ENCODE data around the gene UGT2B15. TPM values are rescaled to one million over a fixed set of nuclear protein-coding genes. Genes with fewer than 3 reads are reported as not detected.

Gene UGT2B15
- total RNA-seq, 1 experiment from 2014 or later: 0.32 TPM

GRCh38 chr4:68717999-68718398 is 47.5 kb upstream of the UGT2B15 start:
- POLR2A ChIA-PET: no interaction called here
- no peaks in the 10 kb centered on the region for H3K27me3 Mint-ChIP-seq (ENCODE audit: insufficient read depth, unreplicated experiment)

GRCh38 chr4:68714400-68714799 is 43.9 kb upstream of the UGT2B15 start:
- BruUV-seq (replicated peaks): no TSS peak
- CTCF ChIA-PET: no interaction called here
- Mint-ChIP-seq H3K9me3 (ENCODE audit: unreplicated experiment) (peaks cover 31% of the 10 kb centered on the region), H3K4me3 (ENCODE audit: unreplicated experiment) (no peak overlapping the region), H3K36me3 (ENCODE audit: insufficient read depth, unreplicated experiment) (no peaks in the 10 kb centered on the region), H3K4me1 (ENCODE audit: low read depth, unreplicated experiment) (no peaks in the 10 kb centered on the region), H3K27me3 (ENCODE audit: insufficient read depth, unreplicated experiment) (no peaks in the 10 kb centered on the region), H3K27ac (ENCODE audit: unreplicated experiment) (no peak overlapping the region)
- Histone ChIP-seq H3K4me1 (no peaks in the 10 kb centered on the region; the same call in 1 of the 2 replicates), H3K27me3 (replicated peaks; ENCODE audit: control insufficient read depth, insufficient read depth, low read length) (no peaks in the 10 kb centered on the region), H3K36me3 (ENCODE audit: control insufficient read depth, insufficient read depth, low read length) (no peaks in the 10 kb centered on the region), H3K9me3 (peaks cover 9% of the 10 kb centered on the region; the same call in 1 of the 2 replicates), H3K4me3 (ENCODE audit: low read depth, low read length) (no peak overlapping the region)
- intact Hi-C loops (cut with micrococcal nuclease; ENCODE audit: unreplicated experiment): no loop called here
- POLR2A ChIA-PET: interaction anchor here (1.3 kb wide), 1 partner anchor 18 kb away, joined by 4 read pairs; no protein-coding TSS in a partner anchor
- peak; percentile 33 to 46 for DNase-seq
- TF ChIP-seq, protein P1, sequence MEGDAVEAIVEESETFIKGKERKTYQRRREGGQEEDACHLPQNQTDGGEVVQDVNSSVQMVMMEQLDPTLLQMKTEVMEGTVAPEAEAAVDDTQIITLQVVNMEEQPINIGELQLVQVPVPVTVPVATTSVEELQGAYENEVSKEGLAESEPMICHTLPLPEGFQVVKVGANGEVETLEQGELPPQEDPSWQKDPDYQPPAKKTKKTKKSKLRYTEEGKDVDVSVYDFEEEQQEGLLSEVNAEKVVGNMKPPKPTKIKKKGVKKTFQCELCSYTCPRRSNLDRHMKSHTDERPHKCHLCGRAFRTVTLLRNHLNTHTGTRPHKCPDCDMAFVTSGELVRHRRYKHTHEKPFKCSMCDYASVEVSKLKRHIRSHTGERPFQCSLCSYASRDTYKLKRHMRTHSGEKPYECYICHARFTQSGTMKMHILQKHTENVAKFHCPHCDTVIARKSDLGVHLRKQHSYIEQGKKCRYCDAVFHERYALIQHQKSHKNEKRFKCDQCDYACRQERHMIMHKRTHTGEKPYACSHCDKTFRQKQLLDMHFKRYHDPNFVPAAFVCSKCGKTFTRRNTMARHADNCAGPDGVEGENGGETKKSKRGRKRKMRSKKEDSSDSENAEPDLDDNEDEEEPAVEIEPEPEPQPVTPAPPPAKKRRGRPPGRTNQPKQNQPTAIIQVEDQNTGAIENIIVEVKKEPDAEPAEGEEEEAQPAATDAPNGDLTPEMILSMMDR (IDR thresholded peaks at IDR 0.05; ENCODE audit: insufficient read depth in 1 of 2, low read depth in 1 of 2, low read length in 1 of 2, severe bottlenecking in 1 of 2, unreplicated experiment in 1 of 2): no peak

More at GRCh38 chr4:68717999-68718398, 47.5 kb upstream of the UGT2B15 start:
- Mint-ChIP-seq H3K27ac (ENCODE audit: unreplicated experiment) (no peak overlapping the region), H3K36me3 (ENCODE audit: insufficient read depth, unreplicated experiment) (no peaks in the 10 kb centered on the region), H3K4me1 (ENCODE audit: low read depth, unreplicated experiment) (no peaks in the 10 kb centered on the region), H3K9me3 (ENCODE audit: unreplicated experiment) (peaks cover 47% of the 10 kb centered on the region), H3K4me3 (ENCODE audit: unreplicated experiment) (no peak overlapping the region)
- H3K27me3 ChIP-seq (replicated peaks; ENCODE audit: control insufficient read depth, insufficient read depth, low read length): no peaks in the 10 kb centered on the region
- H3K4me3 ChIP-seq (ENCODE audit: low read depth, low read length): no peak overlapping the region
- TF ChIP-seq, protein P1 (IDR thresholded peaks at IDR 0.05; ENCODE audit: insufficient read depth in 1 of 2, low read depth in 1 of 2, low read length in 1 of 2, severe bottlenecking in 1 of 2, unreplicated experiment in 1 of 2): no peak
- intact Hi-C loops (cut with micrococcal nuclease; ENCODE audit: unreplicated experiment): no loop called here
- H3K4me1 ChIP-seq: no peaks in the 10 kb centered on the region; the same call in 1 of the 2 replicates
- DNase-seq: no peak
- CTCF ChIA-PET: no interaction called here
- BruUV-seq (replicated peaks): no TSS peak
- no peaks in the 10 kb centered on the region for H3K36me3 ChIP-seq (ENCODE audit: control insufficient read depth, insufficient read depth, low read length)
- peaks cover 4% of the 10 kb centered on the region; the same call in 1 of the 2 replicates for H3K9me3 ChIP-seq

DNA sequence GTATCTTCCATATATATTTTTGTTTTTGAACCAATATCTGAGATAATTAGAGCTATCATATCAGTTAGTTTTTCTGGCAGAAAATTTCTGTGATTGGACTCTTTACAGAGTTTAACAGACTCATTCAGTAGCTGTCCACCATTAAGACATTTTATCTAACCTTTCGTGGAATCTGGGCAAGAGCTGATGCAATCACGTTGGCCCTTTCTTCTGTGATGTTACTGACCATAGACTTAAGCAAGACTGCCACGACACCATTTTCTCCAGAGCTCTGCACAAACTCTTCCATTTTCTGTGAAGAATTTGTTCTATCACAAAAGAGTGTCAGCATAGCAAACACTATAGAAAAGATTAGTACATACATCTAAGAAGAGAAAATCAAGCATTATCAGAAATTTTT is 41.8 kb upstream of the UGT2B15 start:
- peaks cover 9% of the 10 kb centered on the region; the same call in 1 of the 2 replicates for H3K9me3 ChIP-seq
- H3K36me3 ChIP-seq (ENCODE audit: control insufficient read depth, insufficient read depth, low read length): no peaks in the 10 kb centered on the region
- no peaks in the 10 kb centered on the region; the same call in 1 of the 2 replicates for H3K4me1 ChIP-seq
- Mint-ChIP-seq H3K27me3 (ENCODE audit: insufficient read depth, unreplicated experiment) (no peaks in the 10 kb centered on the region), H3K36me3 (ENCODE audit: insufficient read depth, unreplicated experiment) (no peaks in the 10 kb centered on the region), H3K4me3 (ENCODE audit: unreplicated experiment) (no peak overlapping the region), H3K4me1 (ENCODE audit: low read depth, unreplicated experiment) (no peaks in the 10 kb centered on the region), H3K27ac (ENCODE audit: unreplicated experiment) (no peak overlapping the region), H3K9me3 (ENCODE audit: unreplicated experiment) (peaks cover 16% of the 10 kb centered on the region)
- DNase-seq: no peak
- TF ChIP-seq, protein P1 (IDR thresholded peaks at IDR 0.05; ENCODE audit: insufficient read depth in 1 of 2, low read depth in 1 of 2, low read length in 1 of 2, severe bottlenecking in 1 of 2, unreplicated experiment in 1 of 2): no peak
- H3K27me3 ChIP-seq (replicated peaks; ENCODE audit: control insufficient read depth, insufficient read depth, low read length): no peaks in the 10 kb centered on the region
- no peak overlapping the region for H3K4me3 ChIP-seq (ENCODE audit: low read depth, low read length)
- BruUV-seq (replicated peaks): no TSS peak
- intact Hi-C loops (cut with micrococcal nuclease; ENCODE audit: unreplicated experiment): no loop called here
- CTCF ChIA-PET: no interaction called here
- POLR2A ChIA-PET: no interaction called here
